Panc1 (cell line): ENCODE data around the gene AMBRA1. TPM values are rescaled to one million over a fixed set of nuclear protein-coding genes. Genes with fewer than 3 reads are reported as not detected.

Experiments used
- ATAC-seq: fragments of 200-7000 bp; cut with Tn5 transposase; 2 replicates; pipeline ENCODE4 v1.9.1; 2020; ENCODE audit warnings: mild to moderate bottlenecking, moderate library complexity
- BruUV-seq: library from RNA; stranded (reverse); fragments of 400-500 nt; replicated peaks from 2 replicates; lab custom pipeline; 2021; lab: Mats Ljungman, UMichigan
- CTCF ChIA-PET: fragments of 300-600 bp; sonication (Branson Sonifier 250); formaldehyde crosslinking; loops from one replicate; lab custom pipeline; 2022; ENCODE audit warnings: antibody characterized with exemption; lab: Charles Lee
- POLR2A ChIA-PET: fragments of 300-600 bp; sonication (Branson Sonifier 250); formaldehyde crosslinking; loops from one replicate; lab custom pipeline; 2022; ENCODE audit warnings: antibody characterized with exemption; lab: Charles Lee
- DNase-seq: peaks from one replicate; pipeline ENCODE4 v3.0.0-alpha.2; 2010; ENCODE audit warnings: low read depth, low spot score
- H3K27ac ChIP-seq: 2 replicates; pipeline ENCODE4 v1.5.1; 2011; ENCODE audit warnings: mild to moderate bottlenecking, low read length, inconsistent platforms
- H3K27me3 ChIP-seq: fragments of 200-500 bp; sonication (Bioruptor generic); 2 replicates; pipeline ENCODE4 v1.6.0; 2014; ENCODE audit warnings: low read length, inconsistent platforms; ENCODE audit not compliant: control insufficient read depth, insufficient read depth
- H3K36me3 ChIP-seq: fragments of 200-500 bp; sonication (Bioruptor generic); 2 replicates; pipeline ENCODE4 v1.5.1; 2014; ENCODE audit warnings: inconsistent platforms, mild to moderate bottlenecking, low read length, moderate library complexity; ENCODE audit not compliant: control insufficient read depth, insufficient read depth
- H3K4me1 ChIP-seq: 2 replicates; pipeline ENCODE4 v1.5.1; 2011; ENCODE audit warnings: inconsistent platforms, mild to moderate bottlenecking, low read length, moderate library complexity; ENCODE audit not compliant: control insufficient read depth, insufficient read depth
- H3K4me3 ChIP-seq, 2 experiments: 2 replicates each; pipeline ENCODE4 v1.5.1; 2011 to 2012; ENCODE audit warnings: low read depth in 2 of 2, low read length in 2 of 2, mild to moderate bottlenecking in 2 of 2, inconsistent platforms in 1 of 2, moderate library complexity in 1 of 2
- H3K9me3 ChIP-seq: fragments of 200-500 bp; sonication (Bioruptor generic); 2 replicates; pipeline ENCODE4 v1.5.1; 2014; ENCODE audit warnings: low read depth, mild to moderate bottlenecking, inconsistent platforms, low read length, moderate library complexity; ENCODE audit not compliant: control insufficient read depth, insufficient read depth
- POLR2AphosphoS5 ChIP-seq: IDR thresholded peaks from 2 replicates; pipeline ENCODE4 v1.6.1; 2012; ENCODE audit warnings: mild to moderate bottlenecking, low read depth, low read length, moderate library complexity
- SIN3A ChIP-seq: IDR thresholded peaks from 2 replicates; pipeline ENCODE4 v1.6.1; 2012; ENCODE audit warnings: low read depth, mild to moderate bottlenecking, low read length, moderate library complexity, borderline replicate concordance; ENCODE audit not compliant: insufficient read depth
- TCF7L2 ChIP-seq: IDR thresholded peaks from 2 replicates; pipeline ENCODE4 v1.6.1; 2011; ENCODE audit warnings: mild to moderate bottlenecking, low read depth, low read length, inconsistent platforms
- in situ Hi-C: cut with HindIII; loops from 2 replicates; pipeline ENCODE4 v1.10.0; 2016; ENCODE audit warnings: low sequenced_read_pairs, low pct_unique_long_range_greater_than_20kb
- intact Hi-C: fragments of 100-400 bp; cut with micrococcal nuclease; formaldehyde crosslinking; loops from one replicate; pipeline ENCODE4 v1.10.0; 2022; ENCODE audit not compliant: unreplicated experiment
- total RNA-seq: library from RNA; stranded (reverse); gene quantifications from one replicate; pipeline ENCODE4 v1.2.1, GENCODE V29; 2021; ENCODE audit not compliant: unreplicated experiment
- TF ChIP-seq, protein P1 (sequence below), 2 experiments: IDR thresholded peaks; 2 replicates each; pipeline ENCODE4 v1.6.1; 2011 to 2012; ENCODE audit warnings: low read depth in 2 of 2, control low read depth in 1 of 2, low read length in 1 of 2, mild to moderate bottlenecking in 1 of 2, moderate library complexity in 1 of 2; ENCODE audit not compliant: insufficient read depth in 1 of 2
- TF ChIP-seq, protein P2 (sequence below): fragments of 450-650 bp; IDR thresholded peaks from 2 replicates; pipeline ENCODE4 v1.5.1; 2017; ENCODE audit warnings: mild to moderate bottlenecking

Gene AMBRA1
- total RNA-seq, 1 experiment from 2014 or later = 40.0 TPM

DNA sequence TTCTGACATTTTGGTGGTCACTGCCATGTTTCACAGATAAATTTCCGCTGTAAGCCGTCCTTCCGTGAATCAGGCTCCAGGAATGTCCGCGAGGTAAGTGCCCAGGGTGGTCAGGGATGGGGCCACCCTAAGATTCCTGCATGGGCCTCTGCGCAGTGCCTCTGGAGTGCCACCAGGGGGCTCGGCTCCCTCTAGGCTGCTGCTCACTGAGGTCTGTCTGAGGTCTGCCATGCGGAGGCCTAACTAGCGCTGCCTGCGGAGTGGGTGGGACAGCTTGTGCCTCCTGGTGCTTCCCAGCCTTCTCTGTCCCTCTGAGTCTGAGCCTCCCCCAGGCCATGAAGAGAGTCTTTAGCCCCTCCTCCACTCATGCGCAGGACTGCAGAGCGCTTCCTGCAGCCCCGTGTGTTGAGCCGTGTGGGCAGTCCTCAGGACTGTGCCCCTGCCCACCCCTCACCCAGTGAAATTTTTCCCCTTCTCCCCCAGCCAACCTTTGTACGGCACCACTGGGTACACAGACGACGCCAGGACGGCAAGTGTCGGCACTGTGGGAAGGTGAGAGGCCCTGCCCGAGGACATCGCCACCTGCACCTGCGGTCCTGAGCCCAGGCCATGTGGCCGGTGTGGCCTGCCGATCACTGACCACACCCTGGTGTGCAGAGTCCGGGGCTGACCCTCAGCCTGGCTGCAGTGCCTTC lies 224.2 kb downstream of the AMBRA1 start:
- in situ Hi-C loops (no loop called here), intact Hi-C loops (no loop called here)
- no TSS peak for BruUV-seq
- POLR2A ChIA-PET = no interaction called here
- no peak for TF ChIP-seq TCF7L2
- TF ChIP-seq, protein P1, sequence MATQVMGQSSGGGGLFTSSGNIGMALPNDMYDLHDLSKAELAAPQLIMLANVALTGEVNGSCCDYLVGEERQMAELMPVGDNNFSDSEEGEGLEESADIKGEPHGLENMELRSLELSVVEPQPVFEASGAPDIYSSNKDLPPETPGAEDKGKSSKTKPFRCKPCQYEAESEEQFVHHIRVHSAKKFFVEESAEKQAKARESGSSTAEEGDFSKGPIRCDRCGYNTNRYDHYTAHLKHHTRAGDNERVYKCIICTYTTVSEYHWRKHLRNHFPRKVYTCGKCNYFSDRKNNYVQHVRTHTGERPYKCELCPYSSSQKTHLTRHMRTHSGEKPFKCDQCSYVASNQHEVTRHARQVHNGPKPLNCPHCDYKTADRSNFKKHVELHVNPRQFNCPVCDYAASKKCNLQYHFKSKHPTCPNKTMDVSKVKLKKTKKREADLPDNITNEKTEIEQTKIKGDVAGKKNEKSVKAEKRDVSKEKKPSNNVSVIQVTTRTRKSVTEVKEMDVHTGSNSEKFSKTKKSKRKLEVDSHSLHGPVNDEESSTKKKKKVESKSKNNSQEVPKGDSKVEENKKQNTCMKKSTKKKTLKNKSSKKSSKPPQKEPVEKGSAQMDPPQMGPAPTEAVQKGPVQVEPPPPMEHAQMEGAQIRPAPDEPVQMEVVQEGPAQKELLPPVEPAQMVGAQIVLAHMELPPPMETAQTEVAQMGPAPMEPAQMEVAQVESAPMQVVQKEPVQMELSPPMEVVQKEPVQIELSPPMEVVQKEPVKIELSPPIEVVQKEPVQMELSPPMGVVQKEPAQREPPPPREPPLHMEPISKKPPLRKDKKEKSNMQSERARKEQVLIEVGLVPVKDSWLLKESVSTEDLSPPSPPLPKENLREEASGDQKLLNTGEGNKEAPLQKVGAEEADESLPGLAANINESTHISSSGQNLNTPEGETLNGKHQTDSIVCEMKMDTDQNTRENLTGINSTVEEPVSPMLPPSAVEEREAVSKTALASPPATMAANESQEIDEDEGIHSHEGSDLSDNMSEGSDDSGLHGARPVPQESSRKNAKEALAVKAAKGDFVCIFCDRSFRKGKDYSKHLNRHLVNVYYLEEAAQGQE (IDR thresholded peaks at IDR 0.05; ENCODE audit: insufficient read depth in 1 of 2, low read depth in 2 of 2, low read length in 1 of 2) = no peak
- TF ChIP-seq SIN3A = no peak
- TF ChIP-seq POLR2AphosphoS5 = 0 out of 2 replicates have a peak, but pooled peaks have one; percentile 25
- TF ChIP-seq, protein P2, sequence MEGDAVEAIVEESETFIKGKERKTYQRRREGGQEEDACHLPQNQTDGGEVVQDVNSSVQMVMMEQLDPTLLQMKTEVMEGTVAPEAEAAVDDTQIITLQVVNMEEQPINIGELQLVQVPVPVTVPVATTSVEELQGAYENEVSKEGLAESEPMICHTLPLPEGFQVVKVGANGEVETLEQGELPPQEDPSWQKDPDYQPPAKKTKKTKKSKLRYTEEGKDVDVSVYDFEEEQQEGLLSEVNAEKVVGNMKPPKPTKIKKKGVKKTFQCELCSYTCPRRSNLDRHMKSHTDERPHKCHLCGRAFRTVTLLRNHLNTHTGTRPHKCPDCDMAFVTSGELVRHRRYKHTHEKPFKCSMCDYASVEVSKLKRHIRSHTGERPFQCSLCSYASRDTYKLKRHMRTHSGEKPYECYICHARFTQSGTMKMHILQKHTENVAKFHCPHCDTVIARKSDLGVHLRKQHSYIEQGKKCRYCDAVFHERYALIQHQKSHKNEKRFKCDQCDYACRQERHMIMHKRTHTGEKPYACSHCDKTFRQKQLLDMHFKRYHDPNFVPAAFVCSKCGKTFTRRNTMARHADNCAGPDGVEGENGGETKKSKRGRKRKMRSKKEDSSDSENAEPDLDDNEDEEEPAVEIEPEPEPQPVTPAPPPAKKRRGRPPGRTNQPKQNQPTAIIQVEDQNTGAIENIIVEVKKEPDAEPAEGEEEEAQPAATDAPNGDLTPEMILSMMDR = peak; percentile 96
- DNase-seq (no peak), ATAC-seq (peak; percentile 78)
- Histone ChIP-seq H3K27ac (no peak overlapping the region), H3K4me3 (no peak overlapping the region), H3K4me1 (peaks cover 28% of the 10 kb centered on the region), H3K9me3 (no peaks in the 10 kb centered on the region), H3K36me3 (peaks cover 4% of the 10 kb centered on the region; the same call in 1 of the 2 replicates), H3K27me3 (no peaks in the 10 kb centered on the region)
- CTCF ChIA-PET = interaction anchor here (0.6 to 0.8 kb wide), 2 partner anchors 9 to 21 kb away, joined by 3 to 5 read pairs; no protein-coding TSS in a partner anchor

GRCh38 chr11:46367916-46368267 lies 225.9 kb downstream of the AMBRA1 start:
- POLR2A ChIA-PET = no interaction called here
- Histone ChIP-seq H3K27me3 (no peaks in the 10 kb centered on the region), H3K27ac (no peak overlapping the region), H3K4me1 (peaks cover 45% of the 10 kb centered on the region), H3K36me3 (peaks cover 4% of the 10 kb centered on the region; the same call in 1 of the 2 replicates), H3K4me3 (no peak overlapping the region), H3K9me3 (no peaks in the 10 kb centered on the region)
- ATAC-seq (no peak), DNase-seq (no peak)
- intact Hi-C loops = no loop called here
- BruUV-seq = no TSS peak
- in situ Hi-C loops = no loop called here
- TF ChIP-seq, protein P2 = peak; percentile 77
- TF ChIP-seq, protein P1 (IDR thresholded peaks at IDR 0.05; ENCODE audit: insufficient read depth in 1 of 2, low read depth in 2 of 2, low read length in 1 of 2) = no peak
- no peak for TF ChIP-seq POLR2AphosphoS5
- CTCF ChIA-PET = interaction anchor here (0.5 to 0.6 kb wide), 2 partner anchors 22 to 150 kb away, joined by 3 read pairs; no protein-coding TSS in a partner anchor
